ENCODE results near the gene CDK6. TPM values are rescaled to one million over a fixed set of nuclear protein-coding genes. Genes with fewer than 3 reads are reported as not detected.

The CDK6 gene
- total RNA-seq, 1 donor: 45.6 TPM

GRCh38 chr7:92697012-92697411 lies 139.4 kb downstream of the CDK6 start:
- Histone ChIP-seq H3K79me2 (ENCODE audit: insufficient read depth, low read length) (peaks cover 57% of the 10 kb centered on the region), H4K20me1 (ENCODE audit: insufficient read depth, low read length) (no peaks in the 10 kb centered on the region), H3K4me1 (ENCODE audit: insufficient read depth, low read length) (peaks cover 51% of the 10 kb centered on the region), H3K27me3 (ENCODE audit: insufficient read depth, low read length) (no peaks in the 10 kb centered on the region), H3K4me3 (ENCODE audit: insufficient read depth, low read length) (no peak overlapping the region), H2AFZ (ENCODE audit: low read length) (no peak overlapping the region), H3K36me3 (ENCODE audit: insufficient read depth, low read length) (no peaks in the 10 kb centered on the region), H3K27ac (ENCODE audit: low read depth, low read length) (peak overlapping the region; percentile 89), H3K9me3 (ENCODE audit: low read depth, low read length) (no peaks in the 10 kb centered on the region), H3K4me2 (ENCODE audit: insufficient read depth, low read length) (no peak overlapping the region)
- no peak for DNase-seq (ENCODE audit: insufficient read length, low spot score, missing footprints)
- no peak for TF ChIP-seq CTCF (IDR thresholded peaks at IDR 0.05; ENCODE audit: extremely low read depth, low read depth, low read length)

GRCh38 chr7:92696584-92696983 lies 139.8 kb downstream of the CDK6 start:
- Histone ChIP-seq H2AFZ (ENCODE audit: low read length) (no peak overlapping the region), H3K4me1 (ENCODE audit: insufficient read depth, low read length) (peaks cover 51% of the 10 kb centered on the region), H3K27me3 (ENCODE audit: insufficient read depth, low read length) (no peaks in the 10 kb centered on the region), H3K4me2 (ENCODE audit: insufficient read depth, low read length) (peak overlapping the region; percentile 85), H4K20me1 (ENCODE audit: insufficient read depth, low read length) (no peaks in the 10 kb centered on the region), H3K36me3 (ENCODE audit: insufficient read depth, low read length) (no peaks in the 10 kb centered on the region), H3K27ac (ENCODE audit: low read depth, low read length) (peak overlapping the region; percentile 89), H3K4me3 (ENCODE audit: insufficient read depth, low read length) (no peak overlapping the region), H3K9me3 (ENCODE audit: low read depth, low read length) (no peaks in the 10 kb centered on the region), H3K79me2 (ENCODE audit: insufficient read depth, low read length) (peaks cover 54% of the 10 kb centered on the region)
- TF ChIP-seq CTCF (IDR thresholded peaks at IDR 0.05; ENCODE audit: extremely low read depth, low read depth, low read length): no peak
- no peak for DNase-seq (ENCODE audit: insufficient read length, low spot score, missing footprints)

GRCh38 chr7:92695308-92696261 lies 140.8 kb downstream of the CDK6 start:
- Histone ChIP-seq H3K36me3 (ENCODE audit: insufficient read depth, low read length) (no peaks in the 10 kb centered on the region), H3K4me1 (ENCODE audit: insufficient read depth, low read length) (peaks cover 51% of the 10 kb centered on the region), H3K79me2 (ENCODE audit: insufficient read depth, low read length) (peaks cover 51% of the 10 kb centered on the region), H3K27me3 (ENCODE audit: insufficient read depth, low read length) (no peaks in the 10 kb centered on the region), H3K4me3 (ENCODE audit: insufficient read depth, low read length) (peak overlapping the region; percentile 69), H4K20me1 (ENCODE audit: insufficient read depth, low read length) (no peaks in the 10 kb centered on the region), H3K27ac (ENCODE audit: low read depth, low read length) (peak overlapping the region; percentile 89), H3K9me3 (ENCODE audit: low read depth, low read length) (no peaks in the 10 kb centered on the region), H3K4me2 (ENCODE audit: insufficient read depth, low read length) (peak overlapping the region; percentile 85), H2AFZ (ENCODE audit: low read length) (peak overlapping the region; percentile 2)
- DNase-seq (ENCODE audit: insufficient read length, low spot score, missing footprints): peak; percentile 55
- no peak for TF ChIP-seq CTCF (IDR thresholded peaks at IDR 0.05; ENCODE audit: extremely low read depth, low read depth, low read length)

GRCh38 chr7:92694211-92694610 lies 142.2 kb downstream of the CDK6 start:
- H3K27me3 ChIP-seq (ENCODE audit: insufficient read depth, low read length): no peaks in the 10 kb centered on the region
- no peaks in the 10 kb centered on the region for H4K20me1 ChIP-seq (ENCODE audit: insufficient read depth, low read length)
- no peak for TF ChIP-seq CTCF (IDR thresholded peaks at IDR 0.05; ENCODE audit: extremely low read depth, low read depth, low read length)
- no peaks in the 10 kb centered on the region for H3K36me3 ChIP-seq (ENCODE audit: insufficient read depth, low read length)
- peaks cover 42% of the 10 kb centered on the region for H3K4me1 ChIP-seq (ENCODE audit: insufficient read depth, low read length)
- H3K9me3 ChIP-seq (ENCODE audit: low read depth, low read length): no peaks in the 10 kb centered on the region
- peaks cover 40% of the 10 kb centered on the region for H3K79me2 ChIP-seq (ENCODE audit: insufficient read depth, low read length)
- H3K4me3 ChIP-seq (ENCODE audit: insufficient read depth, low read length): no peak overlapping the region
- no peak overlapping the region for H3K27ac ChIP-seq (ENCODE audit: low read depth, low read length)
- DNase-seq (ENCODE audit: insufficient read length, low spot score, missing footprints): no peak
- H2AFZ ChIP-seq (ENCODE audit: low read length): no peak overlapping the region
- no peak overlapping the region for H3K4me2 ChIP-seq (ENCODE audit: insufficient read depth, low read length)
